DND-41 (cell line): ENCODE results near the gene PIM2.

Experiments used
- CTCF ChIP-seq: IDR thresholded peaks from 2 replicates; pipeline ENCODE4 v1.5.1; 2012; ENCODE audit warnings: borderline replicate concordance, low read length, moderate library complexity, mild to moderate bottlenecking; ENCODE audit not compliant: poor library complexity, severe bottlenecking; ENCODE audit errors: extremely low read depth
- EZH2 ChIP-seq: IDR thresholded peaks from 3 replicates; pipeline ENCODE4 v1.6.1; 2012; ENCODE audit warnings: borderline replicate concordance, low read depth, mild to moderate bottlenecking, moderate library complexity, low read length, inconsistent platforms; ENCODE audit not compliant: severe bottlenecking

- TF ChIP-seq CTCF, result no peak
- TF ChIP-seq EZH2, result no peak
Measured at GRCh38 chrX:48893556-48894348, 25.1 kb downstream of the PIM2 start.
